Measurements from ENCODE around the gene PSTPIP1. TPM values are rescaled to one million over a fixed set of nuclear protein-coding genes. Genes with fewer than 3 reads are reported as not detected.

PSTPIP1 gene
- total RNA-seq, 1 experiment from 2014 or later, result 13.4 TPM

DNA sequence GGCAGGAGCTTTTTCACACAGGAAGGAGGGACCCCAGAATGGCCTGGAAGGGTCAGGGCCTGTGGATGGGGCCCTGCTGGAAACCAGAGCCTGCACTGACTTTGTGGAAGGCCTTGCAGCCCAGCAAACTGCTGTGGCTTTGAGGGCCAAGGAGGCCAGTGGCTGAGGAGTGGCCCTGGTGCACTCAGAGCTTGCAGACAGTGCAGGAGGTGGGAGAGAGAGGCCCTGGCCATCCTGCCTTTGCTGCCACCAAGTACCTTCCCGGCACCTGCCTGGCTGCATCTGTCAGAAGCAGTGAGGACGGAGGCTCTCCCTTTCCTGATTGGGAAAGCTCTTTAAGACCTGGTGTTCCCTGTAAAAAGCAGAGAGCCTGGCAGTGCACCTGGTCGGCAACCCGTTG, 6.4 kb downstream of the PSTPIP1 start:
- DNase-seq, result no peak
- Histone ChIP-seq H3K27me3 (no peaks in the 10 kb centered on the region), H3K4me3 (no peak overlapping the region), H3K9me3 (replicated peaks) (peaks cover 8% of the 10 kb centered on the region; the same call in 1 of the 2 replicates), H3K36me3 (no peaks in the 10 kb centered on the region), H3K4me1 (0 out of 2 replicates have a peak, but pooled peaks cover 2% of the 10 kb centered on the region), H3K27ac (no peak overlapping the region)

DNA sequence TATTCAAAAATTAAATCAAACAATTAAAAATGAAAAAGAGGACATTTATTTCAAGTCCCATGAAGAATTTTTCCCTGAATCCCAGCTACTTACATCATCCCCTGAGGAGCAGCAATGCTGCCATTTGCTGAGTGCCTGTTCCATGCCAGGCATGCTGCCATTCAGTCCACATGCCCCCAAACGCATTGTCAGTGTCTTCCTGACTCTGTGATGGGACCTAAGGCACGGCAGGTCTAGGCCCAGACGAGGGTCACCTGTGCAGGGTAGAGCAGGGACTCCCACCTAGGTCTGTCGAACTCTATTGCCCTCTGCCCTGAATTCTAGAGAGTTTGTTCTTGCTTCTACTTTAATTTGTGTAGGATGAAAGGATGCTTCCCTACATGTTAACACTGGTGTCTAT, 7.0 kb downstream of the PSTPIP1 start:
- Histone ChIP-seq H3K36me3 (no peaks in the 10 kb centered on the region), H3K4me3 (no peak overlapping the region), H3K27me3 (no peaks in the 10 kb centered on the region), H3K27ac (no peak overlapping the region), H3K9me3 (replicated peaks) (peaks cover 10% of the 10 kb centered on the region; the same call in 1 of the 2 replicates), H3K4me1 (0 out of 2 replicates have a peak, but pooled peaks cover under 1% of the 10 kb centered on the region)
- DNase-seq, result no peak

DNA sequence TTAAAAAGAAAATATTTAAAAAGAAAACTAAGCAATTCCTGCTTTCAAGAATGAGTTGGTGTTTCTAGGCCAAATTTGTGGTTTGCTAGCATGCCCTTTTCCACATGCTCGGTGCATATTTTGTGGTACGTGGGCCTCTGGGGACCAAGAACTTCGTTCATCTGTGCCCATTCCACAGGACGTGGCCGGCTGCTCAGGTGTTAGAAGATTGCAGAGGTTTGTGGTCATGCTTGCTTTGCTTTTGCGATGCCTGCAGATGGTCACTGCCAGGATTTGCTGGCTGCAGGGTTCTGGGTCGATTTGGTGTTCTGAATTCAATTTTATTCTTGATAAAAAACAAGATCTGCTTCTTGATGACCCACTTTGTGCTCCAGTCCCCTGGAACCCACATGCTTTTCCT, 7.5 kb downstream of the PSTPIP1 start:
- Histone ChIP-seq H3K4me1 (no peaks in the 10 kb centered on the region), H3K36me3 (no peaks in the 10 kb centered on the region)
- DNase-seq, result no peak

DNA sequence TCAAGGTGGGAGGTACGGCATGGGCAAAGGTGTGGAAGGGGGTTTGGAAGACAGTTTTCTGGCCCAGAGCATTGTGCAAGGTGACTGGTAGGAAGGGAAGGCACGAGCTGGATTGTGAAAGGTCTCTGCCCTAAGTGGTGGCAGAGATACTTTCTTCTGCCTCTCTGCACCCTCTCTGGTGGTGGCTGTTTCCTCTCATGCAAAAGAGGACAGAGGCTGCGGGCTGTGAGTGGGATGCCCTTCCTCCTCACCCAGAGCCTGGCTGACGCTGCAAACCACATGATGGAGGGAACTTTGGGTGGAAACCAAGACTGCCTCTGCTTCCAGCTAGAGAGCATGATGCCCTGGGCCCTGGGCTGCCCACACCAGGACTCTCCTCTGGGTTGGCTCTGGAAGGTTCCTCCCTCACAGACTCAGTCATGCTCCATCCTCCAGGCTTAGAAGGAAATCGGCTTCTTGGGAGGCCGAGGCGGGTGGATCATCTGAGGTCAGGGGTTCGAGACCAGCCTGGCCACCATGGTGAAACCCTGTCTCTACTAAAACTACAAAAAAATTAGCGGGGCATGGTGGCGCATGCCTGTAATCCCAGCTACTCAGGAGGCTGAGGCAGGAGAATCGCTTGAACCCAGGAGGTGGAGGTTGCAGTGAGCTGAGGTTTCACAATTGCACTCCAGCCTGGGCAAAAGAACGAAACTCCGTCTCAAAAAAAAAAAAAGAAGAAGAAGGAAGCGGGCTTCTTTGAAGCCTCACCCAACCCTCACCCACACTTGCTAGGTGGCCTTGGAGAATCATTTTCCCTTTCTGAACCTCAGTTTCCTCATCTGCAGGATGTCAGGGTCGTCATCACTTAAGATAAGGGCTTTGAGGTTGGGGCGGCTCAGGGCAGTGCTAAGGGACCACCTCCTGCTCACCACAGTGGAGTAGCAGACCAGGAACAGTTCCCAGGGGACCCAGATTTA, 8.3 kb downstream of the PSTPIP1 start:
- no peak for DNase-seq
- Histone ChIP-seq H3K4me1 (no peaks in the 10 kb centered on the region), H3K27ac (no peak overlapping the region), H3K27me3 (no peaks in the 10 kb centered on the region), H3K36me3 (no peaks in the 10 kb centered on the region), H3K9me3 (replicated peaks) (peaks cover 10% of the 10 kb centered on the region; the same call in 1 of the 2 replicates), H3K4me3 (no peak overlapping the region)

More for the DNA sequence above, 7.5 kb downstream of the PSTPIP1 start:
- Histone ChIP-seq H3K27me3 (no peaks in the 10 kb centered on the region), H3K9me3 (replicated peaks) (peaks cover 10% of the 10 kb centered on the region; the same call in 1 of the 2 replicates), H3K27ac (no peak overlapping the region), H3K4me3 (no peak overlapping the region)

DNA sequence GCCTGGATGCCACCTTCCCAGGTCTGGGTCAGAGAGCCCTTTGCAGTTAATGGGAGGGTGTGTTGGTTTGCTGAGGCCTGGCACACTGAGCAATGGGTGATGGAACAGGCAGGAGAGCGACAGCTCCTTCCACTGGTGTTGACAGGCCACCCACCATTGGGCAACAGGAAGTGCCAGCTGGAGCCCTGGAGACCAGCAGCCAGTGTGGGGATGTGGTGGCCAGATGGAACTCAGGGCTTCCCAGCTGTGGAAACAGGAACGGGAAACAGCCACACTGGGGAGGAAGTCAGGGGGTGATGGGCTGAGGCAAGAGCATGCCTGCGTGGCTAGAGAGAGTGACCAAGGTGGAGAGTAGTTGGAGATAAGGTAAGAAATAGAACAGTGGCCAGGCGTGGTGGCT, 9.3 kb downstream of the PSTPIP1 start:
- Histone ChIP-seq H3K4me3 (no peak overlapping the region), H3K4me1 (no peaks in the 10 kb centered on the region), H3K27ac (no peak overlapping the region), H3K27me3 (no peaks in the 10 kb centered on the region), H3K36me3 (no peaks in the 10 kb centered on the region), H3K9me3 (replicated peaks) (peaks cover 10% of the 10 kb centered on the region; the same call in 1 of the 2 replicates)
- DNase-seq, result no peak

DNA sequence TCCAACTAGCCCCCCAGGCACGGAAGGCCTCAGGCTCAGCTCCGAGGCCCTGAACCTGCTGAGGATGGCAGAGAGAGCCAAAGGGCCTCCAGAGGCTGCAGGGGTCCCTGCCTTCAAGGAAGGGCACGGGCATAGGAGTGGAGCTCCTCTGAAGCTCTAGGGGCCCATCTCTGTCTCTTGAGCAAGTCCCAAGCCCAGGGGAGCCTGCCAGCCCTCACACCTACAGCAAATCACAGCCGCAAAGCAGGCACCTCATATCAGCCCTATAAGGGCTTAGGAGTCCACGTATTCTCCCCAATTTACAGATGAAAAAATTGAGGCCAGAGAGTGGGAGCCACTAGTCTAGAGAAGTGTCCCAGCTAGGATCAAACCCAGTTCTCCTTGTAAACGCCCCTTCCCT, 14.2 kb downstream of the PSTPIP1 start:
- no peak for DNase-seq
- Histone ChIP-seq H3K36me3 (no peaks in the 10 kb centered on the region), H3K27ac (no peak overlapping the region), H3K27me3 (no peaks in the 10 kb centered on the region), H3K4me1 (no peaks in the 10 kb centered on the region), H3K9me3 (replicated peaks) (peaks cover 10% of the 10 kb centered on the region; the same call in 1 of the 2 replicates), H3K4me3 (no peak overlapping the region)

DNA sequence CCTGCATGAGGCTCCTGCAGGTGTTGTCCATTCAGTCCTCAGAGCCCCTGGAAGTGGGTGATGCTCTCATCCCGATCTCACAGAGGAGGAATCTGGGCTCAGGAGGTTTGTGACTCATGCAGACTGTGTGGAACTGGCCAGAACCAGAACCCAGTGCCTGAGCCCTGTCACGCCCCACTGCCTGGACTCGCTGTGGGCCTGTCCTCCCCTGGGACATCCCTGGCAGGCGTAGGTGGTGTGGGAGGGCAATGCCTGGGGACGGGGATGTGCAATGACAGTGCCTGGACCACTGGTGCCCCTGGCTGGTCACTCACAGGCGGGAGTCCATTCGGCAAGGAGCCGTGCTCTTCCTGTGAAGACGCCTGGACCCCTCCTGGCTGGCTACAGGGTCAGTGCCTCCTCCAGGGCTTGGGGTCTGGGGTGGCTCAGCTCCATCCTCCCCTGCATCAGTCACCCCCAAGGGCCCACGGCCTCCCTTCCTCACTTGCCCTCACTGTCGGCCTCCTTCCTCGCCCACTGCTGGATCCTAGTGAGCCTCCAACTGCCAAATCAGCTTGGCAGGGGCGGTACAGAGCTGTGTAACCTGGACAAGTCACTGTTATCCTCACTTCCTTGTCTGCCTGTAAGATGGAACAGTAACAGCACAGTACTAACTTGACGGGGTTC, 14.9 kb downstream of the PSTPIP1 start:
- no peak for DNase-seq
- Histone ChIP-seq H3K9me3 (replicated peaks) (peaks cover 10% of the 10 kb centered on the region; the same call in 1 of the 2 replicates), H3K4me3 (no peak overlapping the region), H3K27ac (no peak overlapping the region), H3K4me1 (no peaks in the 10 kb centered on the region), H3K27me3 (no peaks in the 10 kb centered on the region), H3K36me3 (no peaks in the 10 kb centered on the region)

DNA sequence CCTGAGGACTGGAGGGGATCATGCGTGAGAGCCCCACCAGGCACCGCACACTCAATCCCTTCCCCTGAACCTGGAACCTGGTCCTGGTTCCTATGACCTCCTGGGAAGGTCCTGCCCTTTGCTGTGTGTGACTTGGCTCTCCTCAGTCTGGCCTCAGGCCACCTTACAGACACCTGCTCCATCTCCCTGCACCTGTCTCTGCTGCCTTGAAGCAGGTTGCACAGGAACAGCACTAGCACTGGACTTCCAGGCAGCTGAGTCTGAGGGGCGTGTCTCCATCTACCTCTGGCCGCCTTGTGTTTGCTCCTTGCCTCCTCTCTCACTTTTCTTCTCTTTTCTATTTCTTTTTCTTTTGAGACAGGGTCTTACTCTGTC, 15.4 kb downstream of the PSTPIP1 start:
- Histone ChIP-seq H3K36me3 (no peaks in the 10 kb centered on the region), H3K27ac (no peak overlapping the region), H3K27me3 (no peaks in the 10 kb centered on the region), H3K4me3 (no peak overlapping the region), H3K4me1 (0 out of 2 replicates have a peak, but pooled peaks cover 4% of the 10 kb centered on the region), H3K9me3 (replicated peaks) (peaks cover 10% of the 10 kb centered on the region; the same call in 1 of the 2 replicates)
- no peak for DNase-seq

DNA sequence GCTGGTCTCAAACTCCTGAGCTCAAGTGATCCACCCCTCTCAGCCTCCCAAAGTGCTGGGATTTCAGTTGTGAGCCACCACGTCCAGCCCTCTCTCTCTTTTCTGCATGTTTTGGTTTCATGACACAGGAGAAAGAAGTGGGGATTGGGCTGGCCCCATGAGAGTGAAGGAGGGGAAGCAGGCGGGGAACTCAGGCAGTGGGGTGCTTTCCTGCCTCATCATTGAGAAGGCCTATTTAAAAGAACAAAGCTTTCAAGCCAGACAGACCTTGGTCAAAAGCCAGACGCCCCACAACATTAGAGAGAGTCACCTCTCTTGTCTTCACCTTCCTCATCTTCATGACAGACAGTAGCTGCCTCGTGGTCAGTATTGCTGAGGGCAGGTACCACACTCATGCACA, 15.9 kb downstream of the PSTPIP1 start:
- H3K4me1 ChIP-seq, result peaks cover 6% of the 10 kb centered on the region
- peaks cover 8% of the 10 kb centered on the region; the same call in 1 of the 2 replicates for H3K9me3 ChIP-seq (replicated peaks)
- no peak overlapping the region for H3K27ac ChIP-seq
- DNase-seq, result no peak
- no peak overlapping the region for H3K4me3 ChIP-seq
- no peaks in the 10 kb centered on the region for H3K36me3 ChIP-seq
- H3K27me3 ChIP-seq, result no peaks in the 10 kb centered on the region

DNA sequence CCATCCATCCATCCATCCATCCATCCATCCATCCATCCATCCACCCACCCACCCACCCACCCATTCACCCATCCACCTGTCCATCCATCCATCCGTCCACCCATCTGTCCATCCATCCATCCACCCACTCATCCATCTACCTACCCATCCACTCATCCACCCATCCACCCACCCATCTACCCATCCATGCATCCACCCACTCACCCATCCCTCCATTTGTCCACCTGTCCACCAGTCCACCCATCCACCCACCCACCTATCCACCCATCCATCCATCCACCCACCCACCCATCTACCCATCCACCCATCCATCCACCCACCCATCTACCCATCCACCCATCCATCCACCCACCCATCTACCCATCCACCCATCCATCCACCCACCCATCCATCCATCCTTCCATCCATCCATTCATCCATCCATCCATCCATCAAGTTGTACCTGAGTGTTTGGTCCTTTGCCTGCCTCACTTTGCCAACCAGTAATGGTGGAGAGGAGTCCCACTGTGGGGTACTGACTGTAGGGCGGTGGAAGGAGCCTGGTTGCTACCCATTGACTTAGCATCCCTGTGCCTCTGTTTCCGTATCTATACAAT, 17.3 kb downstream of the PSTPIP1 start:
- Histone ChIP-seq H3K4me3 (no peak overlapping the region), H3K36me3 (no peaks in the 10 kb centered on the region), H3K27ac (no peak overlapping the region), H3K27me3 (no peaks in the 10 kb centered on the region), H3K4me1 (peaks cover 11% of the 10 kb centered on the region), H3K9me3 (replicated peaks) (no peaks in the 10 kb centered on the region)
- no peak for DNase-seq

DNA sequence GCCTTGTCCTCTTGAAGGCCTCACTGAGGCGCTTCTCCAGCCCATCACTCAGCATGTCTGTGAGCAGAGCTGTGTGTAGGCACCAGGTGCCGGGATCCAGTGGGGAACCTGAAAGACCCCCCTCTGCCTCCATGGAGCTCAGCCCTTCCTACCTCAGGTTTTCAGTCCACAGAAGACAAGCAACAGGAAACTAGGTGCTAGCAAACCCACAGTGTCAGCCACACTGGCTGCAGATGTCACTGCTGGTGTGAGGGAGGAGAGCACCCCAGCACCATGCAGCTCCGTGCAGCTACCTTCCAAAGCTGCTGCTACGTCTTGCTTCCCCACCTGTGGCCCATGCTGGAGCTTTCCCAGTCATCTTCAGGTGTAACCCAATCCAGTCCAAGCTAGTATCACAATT, 17.9 kb downstream of the PSTPIP1 start:
- Histone ChIP-seq H3K9me3 (replicated peaks) (no peaks in the 10 kb centered on the region), H3K4me3 (no peak overlapping the region), H3K27ac (no peak overlapping the region), H3K36me3 (no peaks in the 10 kb centered on the region), H3K4me1 (peaks cover 11% of the 10 kb centered on the region), H3K27me3 (no peaks in the 10 kb centered on the region)
- DNase-seq, result no peak

DNA sequence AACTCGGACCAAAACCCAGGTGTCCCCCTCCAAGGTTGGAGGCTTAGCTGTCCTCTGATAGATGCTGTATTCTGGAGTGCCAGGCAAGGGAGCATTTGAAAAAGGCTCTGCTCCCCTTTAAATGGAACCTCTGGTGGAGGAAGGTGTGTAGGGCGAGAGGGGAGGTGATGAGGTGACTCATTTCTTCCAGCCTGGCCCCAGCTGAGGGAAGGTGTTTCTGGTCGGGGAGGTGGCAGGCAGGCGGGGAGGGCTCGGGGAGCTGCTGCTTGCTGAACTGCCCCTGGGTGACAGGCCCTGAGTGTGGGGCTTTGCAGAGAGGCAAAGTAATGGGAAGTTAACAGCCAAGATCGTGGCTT, 18.8 kb downstream of the PSTPIP1 start:
- H3K27ac ChIP-seq, result no peak overlapping the region
- H3K27me3 ChIP-seq, result no peaks in the 10 kb centered on the region
- H3K4me3 ChIP-seq, result no peak overlapping the region
- H3K9me3 ChIP-seq (replicated peaks), result no peaks in the 10 kb centered on the region
- peaks cover 11% of the 10 kb centered on the region for H3K4me1 ChIP-seq
- no peaks in the 10 kb centered on the region for H3K36me3 ChIP-seq
- DNase-seq, result no peak

DNA sequence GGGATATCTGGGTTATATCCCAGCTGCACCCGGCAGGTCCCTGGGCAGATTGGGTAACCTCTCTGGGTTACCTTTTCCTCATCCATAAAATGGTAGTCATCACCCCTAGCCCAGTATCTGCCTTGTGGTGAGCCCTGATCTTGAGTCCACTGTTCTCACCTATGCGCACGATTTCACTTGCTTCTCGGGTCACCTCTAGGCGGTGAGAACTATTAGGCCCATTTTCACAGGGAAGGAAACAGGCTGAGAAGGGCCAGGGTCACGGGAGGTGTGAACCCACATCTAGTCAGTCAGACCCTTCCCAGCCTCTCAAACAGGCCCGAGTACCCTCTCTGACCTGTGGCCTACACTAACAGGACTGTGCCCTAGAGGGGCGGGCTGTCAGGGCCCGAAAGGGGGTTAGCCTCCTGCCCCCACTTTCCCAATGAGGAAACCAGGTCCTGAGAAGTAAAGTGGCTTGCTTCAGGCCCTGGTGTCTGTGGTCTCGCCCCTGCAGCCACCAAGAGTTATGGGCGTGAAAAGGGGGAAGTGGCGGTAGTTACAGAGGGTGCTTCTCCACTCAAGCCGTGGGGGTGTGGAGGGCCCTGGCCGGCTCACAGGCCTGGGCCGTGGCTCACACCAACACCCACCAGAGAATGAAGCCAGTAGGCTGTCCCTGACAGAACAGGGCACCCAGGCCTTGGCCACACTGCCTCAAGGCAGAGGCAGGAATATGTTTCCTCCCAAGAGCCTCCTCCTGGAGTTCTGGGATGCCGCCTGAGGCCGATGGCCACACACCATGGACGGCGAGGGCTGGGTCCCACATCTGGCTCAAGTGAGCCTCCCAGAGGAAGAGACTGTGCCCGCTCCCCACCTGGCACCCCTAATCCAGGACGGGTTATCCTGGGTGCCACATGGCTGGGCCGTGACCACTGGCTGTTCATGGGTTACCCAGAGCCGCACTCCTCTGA, 19.5 kb downstream of the PSTPIP1 start:
- Histone ChIP-seq H3K9me3 (replicated peaks) (no peaks in the 10 kb centered on the region), H3K36me3 (no peaks in the 10 kb centered on the region), H3K4me1 (peaks cover 11% of the 10 kb centered on the region)

More for the DNA sequence above, 19.5 kb downstream of the PSTPIP1 start:
- no peak for DNase-seq
- no peak overlapping the region for H3K4me3 ChIP-seq
- H3K27me3 ChIP-seq, result no peaks in the 10 kb centered on the region
- H3K27ac ChIP-seq, result no peak overlapping the region
